ENCODE data around the gene UTP11. TPM values are rescaled to one million over a fixed set of nuclear protein-coding genes. Genes with fewer than 3 reads are reported as not detected.
A peak's percentile ranks its signal among the peaks of the same experiment; 100 is the strongest.

UTP11 gene
- total RNA-seq, 2 experiments from 2014 or later: 40.1 to 43.8 TPM

GRCh38 chr1:37998913-37999429 lies 13.6 kb upstream of the UTP11 start:
- H3K9me3 ChIP-seq (ENCODE audit: low read length): no peaks in the 10 kb centered on the region
- no peak for DNase-seq (ENCODE audit: low spot score)
- POLR2A ChIA-PET: interaction anchor here (1.0 kb wide), 1 partner anchor 8 kb away, joined by 5 read pairs; no protein-coding TSS in a partner anchor
- H3K27ac ChIP-seq (ENCODE audit: low read depth, low read length, poor library complexity, severe bottlenecking): no peak overlapping the region
- CTCF ChIA-PET (ENCODE audit: unreplicated experiment): no interaction called here
- no peaks in the 10 kb centered on the region for H3K9me2 ChIP-seq (ENCODE audit: insufficient read depth, low read length)
- H2AFZ ChIP-seq (ENCODE audit: low read length): peak overlapping the region; percentile 97
- H3K4me1 ChIP-seq (ENCODE audit: insufficient read depth, low read length, poor library complexity, severe bottlenecking): peaks cover 47% of the 10 kb centered on the region
- no peaks in the 10 kb centered on the region for H4K20me1 ChIP-seq (ENCODE audit: insufficient read depth, low read length)
- H3K4me2 ChIP-seq (ENCODE audit: low read length): peak overlapping the region; percentile 46; the same call in 1 of the 2 replicates
- TF ChIP-seq CTCF (conservative IDR thresholded peaks at IDR 0.05; ENCODE audit: low read length): no peak
- TF ChIP-seq EZH2phosphoT487 (IDR thresholded peaks at IDR 0.05; ENCODE audit: borderline replicate concordance, low read depth, low read length): no peak
- H3K36me3 ChIP-seq (ENCODE audit: insufficient read depth, low read length): no peaks in the 10 kb centered on the region
- intact Hi-C loops (cut with micrococcal nuclease; ENCODE audit: unreplicated experiment): no loop called here
- H3K4me3 ChIP-seq (ENCODE audit: low read depth, low read length, poor library complexity, severe bottlenecking): no peak overlapping the region
- no peaks in the 10 kb centered on the region for H3K79me2 ChIP-seq (ENCODE audit: insufficient read depth, low read depth, low read length)
- no TSS peak for BruUV-seq (replicated peaks)

GRCh38 chr1:37999430-38000232 lies 12.9 kb upstream of the UTP11 start:
- Histone ChIP-seq H3K36me3 (ENCODE audit: insufficient read depth, low read length) (no peaks in the 10 kb centered on the region), H2AFZ (ENCODE audit: low read length) (peak overlapping the region; percentile 97), H3K9me3 (ENCODE audit: low read length) (no peaks in the 10 kb centered on the region), H3K79me2 (ENCODE audit: insufficient read depth, low read depth, low read length) (no peaks in the 10 kb centered on the region), H3K9me2 (ENCODE audit: insufficient read depth, low read length) (no peaks in the 10 kb centered on the region), H3K4me2 (ENCODE audit: low read length) (peak overlapping the region; percentile 46), H4K20me1 (ENCODE audit: insufficient read depth, low read length) (no peaks in the 10 kb centered on the region), H3K4me1 (ENCODE audit: insufficient read depth, low read length, poor library complexity, severe bottlenecking) (peaks cover 53% of the 10 kb centered on the region), H3K27ac (ENCODE audit: low read depth, low read length, poor library complexity, severe bottlenecking) (no peak overlapping the region), H3K4me3 (ENCODE audit: low read depth, low read length, poor library complexity, severe bottlenecking) (no peak overlapping the region)
- no peak for DNase-seq (ENCODE audit: low spot score)
- POLR2A ChIA-PET: interaction anchor here (0.5 to 1.0 kb wide), 3 partner anchors 9 to 72 kb away, joined by 3 to 5 read pairs (median 3); no protein-coding TSS in a partner anchor
- intact Hi-C loops (cut with micrococcal nuclease; ENCODE audit: unreplicated experiment): no loop called here
- no peak for TF ChIP-seq CTCF (conservative IDR thresholded peaks at IDR 0.05; ENCODE audit: low read length)
- no peak for TF ChIP-seq EZH2phosphoT487 (IDR thresholded peaks at IDR 0.05; ENCODE audit: borderline replicate concordance, low read depth, low read length)
- BruUV-seq (replicated peaks): no TSS peak
- CTCF ChIA-PET (ENCODE audit: unreplicated experiment): no interaction called here

GRCh38 chr1:38000233-38000528 lies 12.4 kb upstream of the UTP11 start:
- Histone ChIP-seq H3K27ac (ENCODE audit: low read depth, low read length, poor library complexity, severe bottlenecking) (no peak overlapping the region), H3K9me2 (ENCODE audit: insufficient read depth, low read length) (no peaks in the 10 kb centered on the region), H3K9me3 (ENCODE audit: low read length) (no peaks in the 10 kb centered on the region), H2AFZ (ENCODE audit: low read length) (peak overlapping the region; percentile 97), H3K36me3 (ENCODE audit: insufficient read depth, low read length) (no peaks in the 10 kb centered on the region), H3K4me2 (ENCODE audit: low read length) (peak overlapping the region; percentile 46; the same call in 1 of the 2 replicates), H4K20me1 (ENCODE audit: insufficient read depth, low read length) (no peaks in the 10 kb centered on the region), H3K4me3 (ENCODE audit: low read depth, low read length, poor library complexity, severe bottlenecking) (no peak overlapping the region), H3K4me1 (ENCODE audit: insufficient read depth, low read length, poor library complexity, severe bottlenecking) (peaks cover 48% of the 10 kb centered on the region), H3K79me2 (ENCODE audit: insufficient read depth, low read depth, low read length) (no peaks in the 10 kb centered on the region)
- ChIA-PET CTCF (ENCODE audit: unreplicated experiment) (no interaction called here), POLR2A (interaction anchor here (0.5 kb wide), 2 partner anchors 49 to 73 kb away, joined by 3 read pairs; no protein-coding TSS in a partner anchor)
- no peak for DNase-seq (ENCODE audit: low spot score)
- TF ChIP-seq EZH2phosphoT487 (IDR thresholded peaks at IDR 0.05; ENCODE audit: borderline replicate concordance, low read depth, low read length) (no peak), CTCF (conservative IDR thresholded peaks at IDR 0.05; ENCODE audit: low read length) (no peak)
- intact Hi-C loops (cut with micrococcal nuclease; ENCODE audit: unreplicated experiment): no loop called here
- no TSS peak for BruUV-seq (replicated peaks)

Data from OCI-LY7 (cell line).